Fibroblast of skin of left quadriceps (primary cell): ENCODE measurements around the gene TUBB3.

Source experiments
- DNase-seq, 2 experiments: peaks; one replicate each; pipeline ENCODE4 v3.0.0-alpha.2; 2013; ENCODE audit warnings: low read depth in 2 of 2

Gene TUBB3

DNA sequence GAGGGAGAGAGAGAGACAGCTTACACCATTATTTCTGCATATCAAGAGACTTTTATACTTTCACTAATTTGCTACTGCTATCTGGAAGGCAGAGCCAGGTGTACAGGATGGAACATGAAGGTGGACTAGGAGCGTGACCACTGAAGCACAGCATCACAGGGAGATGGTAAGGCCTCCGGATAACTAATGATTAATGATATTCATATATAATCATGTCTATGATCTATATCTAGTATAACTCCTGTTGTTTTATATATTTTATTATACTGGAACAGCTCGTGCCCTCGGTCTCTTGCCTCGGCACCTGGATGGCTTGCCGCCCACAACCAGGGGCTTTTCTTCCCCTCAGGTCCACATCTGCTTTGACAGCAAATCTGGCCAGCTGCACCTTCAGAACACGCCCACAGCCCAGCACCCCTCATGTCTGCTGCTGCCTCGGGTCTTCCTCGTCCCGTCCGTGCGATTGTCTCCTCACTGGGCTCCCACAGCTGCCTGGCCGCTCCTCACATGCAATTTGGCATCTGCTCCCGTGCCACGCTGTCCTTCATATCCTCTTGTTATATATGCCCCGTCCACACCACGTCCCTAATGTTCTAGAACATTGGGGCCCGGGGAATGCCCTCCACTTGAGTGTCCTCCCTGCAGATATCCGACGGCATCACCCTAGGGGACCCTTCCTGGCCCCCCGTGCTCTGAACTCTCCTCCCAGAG is 15.2 kb downstream of the TUBB3 start:
- no peak for DNase-seq

- DNase-seq, result no peak
Observed at GRCh38 chr16:89944773-89945172, 21.6 kb downstream of the TUBB3 start.

DNA sequence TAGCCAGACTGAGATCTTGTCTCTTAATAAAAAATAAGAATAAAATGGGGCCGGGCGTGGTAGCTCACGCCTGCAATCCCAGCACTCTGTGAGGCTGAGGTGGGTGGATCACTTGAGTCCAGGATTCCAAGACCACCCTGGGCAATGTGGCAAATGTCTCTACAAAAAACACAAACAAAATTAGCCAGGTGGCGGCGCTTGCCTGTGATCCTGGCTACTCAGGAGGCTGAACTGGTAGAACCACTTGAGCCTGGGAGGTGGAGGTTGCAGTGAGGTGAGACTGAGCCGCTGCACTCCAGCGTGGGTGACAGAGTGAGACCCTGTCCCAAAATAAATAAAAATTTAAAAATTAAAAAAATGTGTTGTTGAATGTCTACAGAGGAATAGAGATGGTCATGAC is 22.5 kb downstream of the TUBB3 start:
- DNase-seq, result no peak

DNA sequence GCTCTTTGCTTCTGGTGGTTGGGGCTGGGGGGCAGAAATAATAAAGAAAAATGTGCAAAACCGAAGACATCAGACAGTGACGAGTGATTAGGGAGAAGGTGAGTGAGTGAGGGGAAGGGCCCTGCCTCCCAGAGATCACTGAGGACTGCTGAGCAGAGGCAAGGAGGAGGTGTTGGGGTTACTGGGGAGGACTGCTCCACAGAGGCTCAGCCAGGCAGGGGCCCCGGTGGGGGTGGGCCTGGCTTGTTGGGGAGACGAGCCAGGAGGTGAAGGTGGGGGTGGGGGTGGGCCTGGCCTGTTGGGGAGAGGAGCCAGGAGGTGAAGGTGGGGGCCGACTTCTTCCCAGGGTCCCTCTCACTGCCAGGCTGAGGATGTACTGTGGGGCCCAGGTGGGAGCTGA is 23.4 kb downstream of the TUBB3 start:
- DNase-seq, result no peak

DNA sequence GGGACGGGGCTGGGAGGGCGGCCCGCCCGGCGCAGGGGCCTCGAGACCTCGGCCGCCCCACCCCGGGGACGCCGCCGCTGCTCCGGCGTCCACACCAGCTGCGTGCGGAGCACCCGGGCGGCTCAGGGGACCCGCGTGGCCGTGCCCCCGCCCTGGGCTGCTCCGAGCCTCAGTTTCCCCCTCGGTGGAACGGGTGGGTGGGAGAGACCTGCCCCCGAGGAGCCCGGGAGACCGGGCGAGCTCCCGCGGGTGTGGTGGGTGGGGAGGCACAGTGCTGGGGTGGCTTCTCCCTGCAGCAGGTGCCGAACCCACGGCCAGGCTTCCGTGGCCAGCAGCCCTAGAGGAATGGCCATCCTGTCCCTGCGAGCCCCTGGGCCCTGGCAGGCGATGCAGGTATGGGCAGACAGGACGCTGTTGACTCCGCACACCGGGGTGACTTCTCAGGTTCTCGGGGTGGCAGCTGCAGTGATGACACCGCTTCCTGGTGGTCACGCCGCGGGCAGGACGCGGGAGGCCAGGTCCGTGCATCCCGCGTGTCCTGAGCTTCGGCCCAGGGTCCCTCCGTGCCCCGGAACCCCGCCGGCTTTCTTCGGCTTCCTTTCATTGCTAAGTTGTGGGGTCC is 26.1 kb downstream of the TUBB3 start:
- DNase-seq, result no peak

DNA sequence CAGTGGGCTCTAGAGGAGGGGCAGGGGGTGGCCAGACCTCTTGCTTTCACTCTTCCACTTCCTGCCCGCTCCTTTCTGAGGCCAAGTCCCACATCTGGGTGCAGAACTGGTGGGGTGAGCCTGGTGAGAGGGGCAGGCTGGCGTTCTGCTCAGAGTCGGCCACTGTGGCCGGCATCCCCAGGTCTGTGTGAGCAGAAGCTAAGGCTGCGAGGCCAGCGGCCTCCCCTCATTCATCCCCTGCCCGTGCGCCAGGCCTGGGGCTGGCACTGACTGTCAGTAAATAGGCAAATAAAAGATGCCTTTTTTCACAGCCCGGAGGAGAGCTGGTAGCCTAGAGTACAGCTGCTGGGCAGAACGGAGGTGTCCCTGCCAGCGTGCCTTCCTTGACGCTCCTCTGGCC is 26.6 kb downstream of the TUBB3 start:
- no peak for DNase-seq

- DNase-seq, result no peak
Observed at GRCh38 chr16:89951509-89951908, 28.4 kb downstream of the TUBB3 start.

DNA sequence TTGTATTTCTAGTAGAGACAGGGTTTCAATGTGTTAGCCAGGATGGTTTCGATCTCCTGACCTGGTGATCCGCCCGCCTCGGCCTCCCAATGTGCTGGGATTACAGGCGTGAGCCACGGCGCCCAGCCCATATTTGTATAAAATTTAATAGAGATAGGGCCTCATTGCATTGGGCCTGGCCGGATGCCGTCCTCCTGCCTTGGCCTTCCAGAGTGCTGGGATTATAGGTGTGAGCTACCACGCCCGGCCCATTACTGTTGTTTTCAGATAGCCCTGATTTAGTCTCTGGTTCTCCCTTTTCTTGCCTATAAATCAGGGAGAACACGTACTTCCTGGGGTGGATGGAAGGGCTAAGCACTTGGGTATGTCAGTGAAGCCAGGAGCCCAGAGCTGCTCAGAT is 28.9 kb downstream of the TUBB3 start:
- DNase-seq, result no peak

DNA sequence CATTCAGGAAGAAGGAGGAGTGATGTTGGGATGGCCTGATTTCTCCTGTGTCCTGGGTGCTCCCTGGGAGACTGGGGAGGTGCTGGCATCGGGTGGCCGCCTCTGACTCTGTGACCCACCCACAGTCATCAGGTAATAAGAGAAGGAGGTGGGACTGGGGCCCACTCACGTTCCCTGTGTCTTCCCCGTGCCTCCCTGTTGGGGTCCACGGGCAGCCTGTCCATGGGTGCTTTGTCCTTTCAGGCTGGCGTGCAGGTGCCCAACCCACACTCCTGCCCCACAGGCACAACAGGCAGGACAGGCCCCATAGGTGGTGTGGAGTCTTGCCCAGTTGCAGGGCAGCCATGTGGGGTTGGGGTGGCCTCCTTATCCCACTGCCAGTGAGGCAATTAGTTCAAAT is 29.4 kb downstream of the TUBB3 start:
- DNase-seq, result no peak

DNA sequence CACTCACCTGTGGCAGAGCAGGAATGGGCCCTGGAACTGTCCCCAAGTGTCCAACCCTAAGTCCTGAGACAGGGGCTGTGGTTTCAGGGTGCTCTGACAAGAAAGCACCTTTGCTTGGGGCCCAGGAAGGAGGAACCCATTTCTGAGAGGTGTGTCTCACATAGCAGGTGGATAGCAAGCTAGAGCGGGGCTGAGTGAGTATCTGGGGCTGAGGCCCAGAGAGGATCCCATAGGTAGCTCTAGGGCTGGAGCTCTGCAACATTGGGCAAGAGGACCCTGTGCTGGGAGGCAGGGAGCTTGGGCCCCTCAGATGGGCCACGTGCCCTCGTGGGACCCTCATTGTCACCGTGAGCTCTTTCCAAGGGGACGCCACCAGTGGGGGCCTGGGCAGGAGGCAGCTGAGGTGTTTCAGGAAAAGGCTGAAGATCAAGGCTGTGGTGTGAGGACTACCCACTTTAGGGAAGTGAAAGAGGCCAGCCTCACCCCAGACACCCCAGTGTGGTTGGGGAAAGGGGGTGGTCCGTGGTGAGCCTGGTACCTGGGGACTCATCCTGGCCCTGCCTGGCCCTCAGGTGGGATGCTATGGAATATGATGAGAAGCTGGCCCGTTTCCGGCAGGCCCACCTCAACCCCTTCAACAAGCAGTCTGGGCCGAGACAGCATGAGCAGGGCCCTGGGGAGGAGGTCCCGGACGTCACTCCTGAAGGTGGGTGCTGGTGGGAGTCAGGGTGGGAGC is 30.7 kb downstream of the TUBB3 start:
- DNase-seq, result no peak

DNA sequence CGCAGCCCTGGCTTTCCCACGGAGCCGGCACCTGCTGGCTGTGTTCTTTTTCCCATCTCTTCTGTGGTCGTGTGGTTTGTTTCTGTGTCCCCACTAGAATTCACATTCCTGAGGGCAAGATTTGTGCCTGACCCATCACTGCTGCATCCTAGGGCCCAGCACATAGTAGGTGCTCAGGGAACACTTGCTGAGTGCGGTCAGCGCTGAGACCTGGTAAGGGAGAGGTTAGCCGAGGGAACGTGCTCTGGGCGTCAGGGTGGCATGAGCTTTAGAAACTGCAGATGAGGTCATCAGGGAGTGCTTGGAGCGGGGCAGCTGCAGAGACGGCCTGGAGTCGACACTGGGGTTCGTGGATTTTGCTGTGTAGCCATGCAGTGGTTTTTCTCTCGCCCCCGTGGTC is 31.3 kb downstream of the TUBB3 start:
- DNase-seq, result no peak

- no peak for DNase-seq
Observed at GRCh38 chr16:89955001-89955685, 32.0 kb downstream of the TUBB3 start.

DNA sequence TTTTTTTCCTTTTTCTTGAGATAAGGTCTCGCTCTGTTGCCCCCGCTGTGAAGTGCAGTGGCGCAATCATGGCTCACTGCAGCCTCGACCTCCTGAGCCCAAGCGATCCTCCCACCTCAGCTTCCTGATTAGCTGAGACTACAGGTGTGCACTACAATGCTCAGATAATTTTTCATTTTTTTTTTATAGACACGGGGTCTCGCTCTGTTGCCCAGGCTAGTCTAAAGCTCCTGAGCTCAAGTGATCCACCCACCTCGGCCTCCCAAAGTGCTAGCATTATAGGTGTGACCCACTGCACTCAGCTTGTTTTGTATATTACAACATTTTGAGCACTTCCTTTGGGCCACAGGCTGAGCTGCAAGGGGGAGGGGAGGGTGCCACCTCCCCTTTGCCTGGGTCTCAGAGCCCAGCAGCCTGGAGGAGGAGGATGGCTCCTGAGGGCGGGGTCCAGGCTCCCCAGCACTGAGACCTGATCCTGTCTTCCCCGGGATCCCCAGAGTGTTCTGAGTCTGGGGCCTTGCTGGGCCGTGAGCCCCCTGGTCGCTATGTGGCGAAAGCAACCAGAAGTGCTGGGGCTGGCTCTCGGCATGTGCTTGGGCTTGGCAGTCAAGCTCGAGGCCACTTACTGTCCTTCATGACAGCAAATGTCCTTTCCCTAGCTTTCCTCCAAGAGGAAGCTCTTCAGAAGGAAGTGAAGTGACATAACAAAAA is 33.5 kb downstream of the TUBB3 start:
- no peak for DNase-seq

DNA sequence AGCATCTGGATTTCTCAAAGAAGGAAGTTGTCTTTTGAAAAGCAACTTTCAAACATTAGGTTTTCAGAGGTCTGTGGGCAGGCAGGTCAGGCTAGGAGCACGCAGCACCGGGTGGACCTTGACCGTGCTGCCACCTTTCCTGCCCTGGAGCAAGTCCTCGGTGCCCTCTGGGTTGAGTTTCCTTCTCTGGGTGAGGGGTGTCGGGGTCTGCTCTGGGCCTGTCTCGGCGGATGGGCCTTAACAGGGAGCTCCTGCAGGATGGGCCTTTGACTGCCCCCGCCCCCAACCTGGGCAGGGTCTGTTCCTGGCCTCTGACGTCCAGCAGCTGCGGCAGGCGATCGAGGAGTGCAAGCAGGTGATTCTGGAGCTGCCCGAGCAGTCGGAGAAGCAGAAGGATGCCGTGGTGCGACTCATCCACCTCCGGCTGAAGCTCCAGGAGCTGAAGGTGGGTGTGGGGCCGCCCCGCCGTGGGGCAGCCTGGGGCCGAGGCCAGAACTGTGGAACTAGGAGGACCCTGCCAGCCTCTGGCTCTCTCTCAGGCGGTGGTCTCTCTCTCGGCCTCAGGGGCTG is 34.2 kb downstream of the TUBB3 start:
- DNase-seq, result no peak

GRCh38 chr16:89958068-89958467 is 34.9 kb downstream of the TUBB3 start:
- no peak for DNase-seq

DNA sequence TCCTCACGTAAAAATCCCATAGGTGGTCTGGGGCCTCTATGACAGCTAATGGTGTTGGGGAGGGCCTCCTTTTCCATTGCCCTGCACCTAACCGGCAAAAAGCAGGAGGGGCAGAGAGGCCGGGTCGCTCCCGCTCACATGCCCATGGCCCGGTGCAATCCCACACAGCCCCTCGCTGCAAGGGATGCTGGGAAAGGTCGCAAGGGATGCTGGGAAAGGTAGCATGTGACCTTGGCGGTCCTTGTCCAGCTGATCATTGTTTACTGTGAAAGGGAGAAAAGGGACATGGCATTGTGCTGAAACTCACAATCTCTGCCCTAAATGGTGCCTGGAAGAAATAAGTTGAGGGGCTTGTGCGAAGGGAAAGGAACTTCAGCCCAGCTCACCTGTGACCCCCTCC is 35.5 kb downstream of the TUBB3 start:
- no peak for DNase-seq

- no peak for DNase-seq
Observed at GRCh38 chr16:89960966-89961365, 37.8 kb downstream of the TUBB3 start.

DNA sequence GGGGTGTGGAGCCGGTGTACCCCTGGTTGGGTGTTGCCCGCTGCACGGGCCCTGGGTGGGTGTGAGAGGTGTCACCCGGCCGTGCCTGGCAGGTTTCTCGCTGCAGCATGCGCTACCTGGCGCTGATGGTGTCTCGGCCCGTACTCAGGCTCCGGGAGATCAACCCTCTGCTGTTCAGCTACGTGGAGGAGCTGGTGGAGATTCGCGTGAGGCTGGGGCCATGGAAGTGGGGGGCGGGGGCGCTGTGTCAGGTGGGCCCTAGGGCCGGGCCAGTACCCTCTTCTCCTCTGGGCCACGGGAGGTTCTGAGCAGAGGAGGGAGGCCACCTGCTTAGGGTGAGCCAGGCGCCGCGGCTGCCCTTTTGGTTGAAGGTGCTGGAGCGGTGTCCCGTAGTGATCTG is 38.8 kb downstream of the TUBB3 start:
- DNase-seq, result no peak

GRCh38 chr16:89962754-89963498 is 39.8 kb downstream of the TUBB3 start:
- no peak for DNase-seq

GRCh38 chr16:89964201-89964600 is 41.1 kb downstream of the TUBB3 start:
- DNase-seq, result no peak
